CD14-positive monocyte (primary cell): ENCODE results near the gene TTC3. TPM values are rescaled to one million over a fixed set of nuclear protein-coding genes. Genes with fewer than 3 reads are reported as not detected.

Experiments used
- DNase-seq, 3 donors: peaks; one replicate each; pipeline ENCODE4 v3.0.0-alpha.2; 2011 to 2022
- H2AFZ ChIP-seq: 2 replicates; pipeline ENCODE4 v1.6.0; 2012; ENCODE audit warnings: mild to moderate bottlenecking, low read depth, low read length, inconsistent platforms; ENCODE audit not compliant: insufficient read depth, poor library complexity, severe bottlenecking
- H3K27ac ChIP-seq, 2 donors: 1 replicate in 1 of 2; 2 replicates in 1 of 2; pipeline ENCODE4 v1.5.1; 2012 to 2013; ENCODE audit warnings: low read length in 2 of 2, control low read depth in 1 of 2, inconsistent platforms in 1 of 2, low read depth in 1 of 2, mild to moderate bottlenecking in 1 of 2
- H3K27me3 ChIP-seq, 2 donors: one replicate each; pipeline versions ENCODE4 v1.6.0 to v1.6.1; 2011 to 2013; ENCODE audit warnings: low read length in 2 of 2; ENCODE audit not compliant: control insufficient read depth in 2 of 2, insufficient read depth in 2 of 2
- H3K36me3 ChIP-seq, 2 donors: replicated peaks in 1 of 2; 1 replicate in 1 of 2; 2 replicates in 1 of 2; pipeline versions ENCODE4 v1.5.1 to v1.6.1; 2012 to 2013; ENCODE audit warnings: low read length in 2 of 2, control low read depth in 1 of 2, inconsistent platforms in 1 of 2, mild to moderate bottlenecking in 1 of 2; ENCODE audit not compliant: insufficient read depth in 2 of 2, control insufficient read depth in 1 of 2
- H3K4me1 ChIP-seq, 2 donors: 1 replicate in 1 of 2; 2 replicates in 1 of 2; pipeline versions ENCODE4 v1.5.1 to v1.6.1; 2012 to 2013; ENCODE audit warnings: low read length in 2 of 2, control low read depth in 1 of 2, inconsistent platforms in 1 of 2, mild to moderate bottlenecking in 1 of 2, moderate library complexity in 1 of 2; ENCODE audit not compliant: insufficient read depth in 2 of 2, control insufficient read depth in 1 of 2
- H3K4me2 ChIP-seq: replicated peaks from 2 replicates; pipeline ENCODE3; 2012; ENCODE audit warnings: low read length, moderate library complexity, mild to moderate bottlenecking; ENCODE audit not compliant: poor library complexity, severe bottlenecking; ENCODE audit errors: extremely low read depth
- H3K4me3 ChIP-seq, 3 experiments: fragments of 200-600 bp in 1 of 3; sonication (generic) in 1 of 3; replicated peaks in 1 of 3; 1 replicate in 2 of 3; 2 replicates in 1 of 3; pipeline ENCODE4 v1.5.1; 2011 to 2013; ENCODE audit warnings: low read length in 3 of 3, mild to moderate bottlenecking in 3 of 3, control low read depth in 2 of 3, low read depth in 2 of 3, inconsistent platforms in 1 of 3, moderate library complexity in 1 of 3
- H3K79me2 ChIP-seq: 2 replicates; pipeline ENCODE4 v1.6.0; 2012; ENCODE audit warnings: mild to moderate bottlenecking, control low read depth, inconsistent platforms, low read length, moderate library complexity; ENCODE audit not compliant: insufficient read depth
- H3K9ac ChIP-seq: 2 replicates; pipeline ENCODE4 v1.6.0; 2017; ENCODE audit warnings: low read length, mild to moderate bottlenecking; ENCODE audit not compliant: insufficient read depth, poor library complexity, severe bottlenecking
- H3K9me3 ChIP-seq, 2 donors: replicated peaks in 1 of 2; 1 replicate in 1 of 2; 2 replicates in 1 of 2; pipeline versions ENCODE4 v1.5.1 to v1.6.1; 2012 to 2013; ENCODE audit warnings: low read length in 2 of 2, control low read depth in 1 of 2; ENCODE audit not compliant: control insufficient read depth in 1 of 2, insufficient read depth in 1 of 2
- H4K20me1 ChIP-seq: 2 replicates; pipeline ENCODE4 v1.6.0; 2012; ENCODE audit warnings: mild to moderate bottlenecking, low read length, control low read depth, moderate library complexity; ENCODE audit not compliant: insufficient read depth
- H3K27ac Mint-ChIP-seq, 7 donors: one replicate each; pipeline ENCODE4 v1.8.0; 2020; ENCODE audit warnings: mild to moderate bottlenecking in 7 of 7, mixed read lengths in 7 of 7, moderate library complexity in 6 of 7, inconsistent platforms in 2 of 7
- H3K27me3 Mint-ChIP-seq, 3 donors: one replicate each; pipeline ENCODE4 v1.8.0; 2021 to 2022; ENCODE audit warnings: low read depth in 3 of 3, mild to moderate bottlenecking in 3 of 3, mixed read lengths in 3 of 3, moderate library complexity in 3 of 3, inconsistent platforms in 1 of 3
- H3K36me3 Mint-ChIP-seq, 2 donors: one replicate each; pipeline ENCODE4 v1.8.0; 2020; ENCODE audit warnings: mixed read lengths in 2 of 2, inconsistent platforms in 1 of 2, mild to moderate bottlenecking in 1 of 2
- H3K4me1 Mint-ChIP-seq: one replicate; pipeline ENCODE4 v1.8.0; 2020; ENCODE audit warnings: mild to moderate bottlenecking, mixed read lengths
- H3K4me3 Mint-ChIP-seq, 2 donors: one replicate each; pipeline ENCODE4 v1.8.0; 2020; ENCODE audit warnings: mild to moderate bottlenecking in 2 of 2, mixed read lengths in 2 of 2, moderate library complexity in 1 of 2
- H3K9me3 Mint-ChIP-seq, 7 donors: one replicate each; pipeline ENCODE4 v1.8.0; 2020 to 2022; ENCODE audit warnings: mixed read lengths in 7 of 7, mild to moderate bottlenecking in 6 of 7, moderate library complexity in 6 of 7, inconsistent platforms in 2 of 7
- CTCF ChIP-seq: fragments of 200-600 bp; IDR thresholded peaks from one replicate; pipeline ENCODE4 v1.8.0; 2022; ENCODE audit warnings: antibody characterized with exemption, mild to moderate bottlenecking
- WGBS: methylation state at CpG from one replicate; pipeline ENCODE4 v1.1.5; 2013; ENCODE audit warnings: missing lambda C conversion rate; ENCODE audit not compliant: insufficient coverage; 5-methylcytosine and 5-hydroxymethylcytosine counted together
- intact Hi-C, 2 donors: fragments of 100-400 bp; cut with micrococcal nuclease; formaldehyde crosslinking; loops; one replicate each; pipeline versions ENCODE4 v1.15.0 to v1.15.1; 2023
- polyA plus RNA-seq, 3 donors: library from polyadenylated mRNA; depleted of rRNA in 1 of 3; unstranded in 2 of 3; stranded (reverse) in 1 of 3; fragments of 300-500 nt in 2 of 3; fragments of >200 nt in 1 of 3; fragmentation: Illumina TruSeq in 2 of 3; gene quantifications; 1 replicate in 2 of 3; 2 replicates in 1 of 3; pipeline ENCODE4 v1.2.3, GENCODE V29; 2012 to 2021

TTC3 gene
- polyA plus RNA-seq, 3 donors: 9.6 to 35.4 (median 17.9) TPM

GRCh38 chr21:37087188-37087587, 14.1 kb downstream of the TTC3 start:
- no peak overlapping the region for H3K4me3 ChIP-seq
- TF ChIP-seq CTCF: no peak
- intact Hi-C loops: no loop called here
- DNase-seq: no peak
- no peak overlapping the region for H3K9ac ChIP-seq
- no peaks in the 10 kb centered on the region for H3K27me3 ChIP-seq
- Mint-ChIP-seq H3K27me3 (no peaks in the 10 kb centered on the region), H3K4me1 (peaks cover 17% of the 10 kb centered on the region), H3K4me3 (no peak overlapping the region), H3K27ac (no peak overlapping the region), H3K9me3 (no peaks in the 10 kb centered on the region), H3K36me3 (peaks cover 16 to 22% of the 10 kb centered on the region in 2 donors)
- H3K4me2 ChIP-seq: no peak overlapping the region
- peaks cover 11% of the 10 kb centered on the region for H4K20me1 ChIP-seq
- no peaks in the 10 kb centered on the region for H3K9me3 ChIP-seq
- peaks cover 8 to 12% of the 10 kb centered on the region in 2 donors for H3K4me1 ChIP-seq
- WGBS: 66% methylated on average over 5 of the region's 5 CpGs
- no peak overlapping the region for H3K27ac ChIP-seq
- no peak overlapping the region for H2AFZ ChIP-seq
- H3K79me2 ChIP-seq: peaks cover 46% of the 10 kb centered on the region
- peaks cover 14 to 28% of the 10 kb centered on the region in 2 donors for H3K36me3 ChIP-seq

- Mint-ChIP-seq H3K9me3 (no peaks in the 10 kb centered on the region), H3K4me1 (peaks cover 12% of the 10 kb centered on the region), H3K27ac (no peak overlapping the region), H3K27me3 (no peaks in the 10 kb centered on the region), H3K36me3 (peaks cover 19 to 27% of the 10 kb centered on the region in 2 donors), H3K4me3 (no peak overlapping the region)
- no CpG with 5 or more reads among the region's 5 CpGs for WGBS
- H3K4me1 ChIP-seq: peaks cover 4 to 7% of the 10 kb centered on the region in 2 donors
- TF ChIP-seq CTCF: no peak
- intact Hi-C loops: no loop called here
- H3K9ac ChIP-seq: no peak overlapping the region
- H2AFZ ChIP-seq: no peak overlapping the region
- no peak for DNase-seq
- no peaks in the 10 kb centered on the region for H3K9me3 ChIP-seq
- H3K4me2 ChIP-seq: no peak overlapping the region
- H3K27me3 ChIP-seq: no peaks in the 10 kb centered on the region
- peaks cover 8% of the 10 kb centered on the region for H4K20me1 ChIP-seq
- H3K27ac ChIP-seq: no peak overlapping the region
- H3K4me3 ChIP-seq: no peak overlapping the region
- peaks cover 39% of the 10 kb centered on the region for H3K79me2 ChIP-seq
- H3K36me3 ChIP-seq: peaks cover 15 to 32% of the 10 kb centered on the region in 2 donors
Measured at GRCh38 chr21:37088186-37088735, 15.2 kb downstream of the TTC3 start.
